Subcutaneous adipose tissue (tissue), 4 donors: ENCODE results near the gene ZNF22. TPM values are rescaled to one million over a fixed set of nuclear protein-coding genes. Genes with fewer than 3 reads are reported as not detected.

Experiments used
- total RNA-seq, 4 donors: library from RNA; depleted of rRNA; stranded (reverse); fragments of >200 nt; gene quantifications; one replicate each; pipeline ENCODE4 v1.1.0, GENCODE V29; 2016
- TF ChIP-seq, protein P1 (sequence below): fragments of 450-650 bp; IDR thresholded peaks from one replicate; pipeline ENCODE4 v1.5.1; 2016; ENCODE audit warnings: low read depth, mild to moderate bottlenecking, control low read depth, antibody characterized with exemption, moderate library complexity

The ZNF22 gene
- total RNA-seq, 4 donors from 2014 or later, result 34.7 to 85.9 (median 46.6) TPM

- TF ChIP-seq, protein P1, sequence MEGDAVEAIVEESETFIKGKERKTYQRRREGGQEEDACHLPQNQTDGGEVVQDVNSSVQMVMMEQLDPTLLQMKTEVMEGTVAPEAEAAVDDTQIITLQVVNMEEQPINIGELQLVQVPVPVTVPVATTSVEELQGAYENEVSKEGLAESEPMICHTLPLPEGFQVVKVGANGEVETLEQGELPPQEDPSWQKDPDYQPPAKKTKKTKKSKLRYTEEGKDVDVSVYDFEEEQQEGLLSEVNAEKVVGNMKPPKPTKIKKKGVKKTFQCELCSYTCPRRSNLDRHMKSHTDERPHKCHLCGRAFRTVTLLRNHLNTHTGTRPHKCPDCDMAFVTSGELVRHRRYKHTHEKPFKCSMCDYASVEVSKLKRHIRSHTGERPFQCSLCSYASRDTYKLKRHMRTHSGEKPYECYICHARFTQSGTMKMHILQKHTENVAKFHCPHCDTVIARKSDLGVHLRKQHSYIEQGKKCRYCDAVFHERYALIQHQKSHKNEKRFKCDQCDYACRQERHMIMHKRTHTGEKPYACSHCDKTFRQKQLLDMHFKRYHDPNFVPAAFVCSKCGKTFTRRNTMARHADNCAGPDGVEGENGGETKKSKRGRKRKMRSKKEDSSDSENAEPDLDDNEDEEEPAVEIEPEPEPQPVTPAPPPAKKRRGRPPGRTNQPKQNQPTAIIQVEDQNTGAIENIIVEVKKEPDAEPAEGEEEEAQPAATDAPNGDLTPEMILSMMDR, result no peak
Observed at GRCh38 chr10:44966129-44966815, 34.5 kb upstream of the ZNF22 start.

- TF ChIP-seq, protein P1, result no peak
Observed at GRCh38 chr10:44966816-44967509, 33.8 kb upstream of the ZNF22 start.

DNA sequence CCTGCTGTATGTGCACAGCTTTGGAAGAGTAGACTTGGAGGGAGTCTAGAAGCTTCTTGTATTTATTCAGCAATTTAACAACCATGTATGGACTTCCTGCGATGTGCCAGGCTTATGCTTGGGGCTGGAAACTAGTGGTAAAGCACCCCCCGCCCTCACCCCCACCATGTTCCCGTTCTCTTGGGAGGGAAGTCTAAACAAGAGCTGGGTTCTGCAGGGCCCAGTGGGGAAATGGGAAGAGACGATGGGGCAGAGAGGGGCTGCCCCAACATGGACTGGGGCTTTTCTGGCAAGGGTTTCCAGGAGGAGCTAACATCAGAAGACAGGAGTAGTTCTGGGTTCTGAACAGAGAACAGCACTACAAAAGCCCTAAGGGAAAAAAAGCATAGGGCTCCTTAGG is 33.1 kb upstream of the ZNF22 start:
- TF ChIP-seq, protein P1, result no peak

DNA sequence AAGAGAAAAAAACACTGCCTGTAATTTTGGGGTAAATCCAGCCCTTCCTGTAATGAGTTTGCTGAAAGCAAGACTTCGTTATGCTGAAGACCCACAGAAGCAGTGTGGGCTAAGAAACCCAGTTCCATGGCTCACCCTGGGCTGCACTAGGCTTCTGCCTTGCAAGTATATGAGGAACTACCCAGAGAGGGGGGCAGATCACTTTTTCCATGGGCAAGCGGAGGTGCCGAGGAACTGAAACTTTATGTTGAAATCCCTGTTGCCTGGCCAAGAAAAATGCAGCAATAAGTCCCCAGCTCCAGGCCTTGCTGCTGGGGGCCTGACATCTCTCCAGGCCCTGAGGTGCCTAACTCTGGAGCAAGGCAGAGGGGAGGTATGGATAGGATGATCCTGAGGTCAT is 32.6 kb upstream of the ZNF22 start:
- TF ChIP-seq, protein P1, result no peak

- TF ChIP-seq, protein P1, result no peak
Observed at GRCh38 chr10:44968500-44969400, 32.0 kb upstream of the ZNF22 start.

DNA sequence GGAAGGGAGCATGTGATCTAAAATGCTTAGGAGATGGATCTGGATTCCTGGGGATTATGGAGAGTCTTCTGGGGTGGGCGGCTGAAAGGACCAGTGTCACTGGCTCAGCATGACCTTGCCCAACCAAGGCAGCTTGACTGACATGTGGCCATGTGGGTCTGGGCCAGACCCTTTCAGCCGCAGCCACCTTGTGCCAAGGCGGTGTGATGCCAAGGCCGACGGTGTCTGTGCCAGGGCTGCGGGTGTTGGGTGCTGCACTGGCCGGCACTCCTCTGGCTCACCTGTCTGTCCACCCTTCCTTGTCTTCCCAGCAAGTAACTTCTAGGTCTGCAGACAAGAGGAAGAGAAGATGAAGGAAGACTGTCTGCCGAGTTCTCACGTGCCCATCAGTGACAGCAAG is 30.9 kb upstream of the ZNF22 start:
- TF ChIP-seq, protein P1, result no peak
